DND-41 (cell line): ENCODE data around the gene SNN.

ENCODE experiments used
- CTCF ChIP-seq: IDR thresholded peaks from 2 replicates; pipeline ENCODE4 v1.5.1; 2012; ENCODE audit warnings: borderline replicate concordance, low read length, moderate library complexity, mild to moderate bottlenecking; ENCODE audit not compliant: poor library complexity, severe bottlenecking; ENCODE audit errors: extremely low read depth
- EZH2 ChIP-seq: IDR thresholded peaks from 3 replicates; pipeline ENCODE4 v1.6.1; 2012; ENCODE audit warnings: borderline replicate concordance, low read depth, mild to moderate bottlenecking, moderate library complexity, low read length, inconsistent platforms; ENCODE audit not compliant: severe bottlenecking

- TF ChIP-seq CTCF (no peak), EZH2 (no peak)
These were observed 57.2 kb downstream of the SNN start for GRCh38 chr16:11725457-11725856.
